HepG2 (cell line): ENCODE data around the gene GLB1L. TPM values are rescaled to one million over a fixed set of nuclear protein-coding genes. Genes with fewer than 3 reads are reported as not detected.
A peak's percentile ranks its signal among the peaks of the same experiment; 100 is the strongest.

Source experiments
- ATRX ChIP-seq: sonication (generic); formaldehyde crosslinking; IDR thresholded peaks from 2 replicates; pipeline ENCODE4 v1.4.0; 2020; ENCODE audit warnings: missing genetic modification reagents, borderline replicate concordance
- CHCHD3 ChIP-seq: sonication (generic); formaldehyde crosslinking; IDR thresholded peaks from 2 replicates; pipeline ENCODE4 v1.8.0; 2022; ENCODE audit warnings: mild to moderate bottlenecking, missing genetic modification reagents, moderate library complexity
- EED ChIP-seq: sonication (generic); formaldehyde crosslinking; IDR thresholded peaks from 2 replicates; pipeline ENCODE4 v1.5.0; 2020; ENCODE audit warnings: mild to moderate bottlenecking, missing genetic modification reagents
- ELF4 ChIP-seq: sonication (generic); formaldehyde crosslinking; IDR thresholded peaks from 2 replicates; pipeline ENCODE4 v1.5.0; 2020; ENCODE audit warnings: missing genetic modification reagents, mild to moderate bottlenecking, moderate library complexity, borderline replicate concordance
- JUND ChIP-seq: sonication (generic); formaldehyde crosslinking; IDR thresholded peaks from 2 replicates; pipeline ENCODE4 v1.8.0; 2022; ENCODE audit warnings: mild to moderate bottlenecking, missing genetic modification reagents
- KDM2A ChIP-seq: sonication (generic); formaldehyde crosslinking; IDR thresholded peaks from 2 replicates; pipeline ENCODE4 v1.4.0; 2020; ENCODE audit warnings: low read depth, missing genetic modification reagents, borderline replicate concordance
- NFATC3 ChIP-seq: sonication (generic); formaldehyde crosslinking; IDR thresholded peaks from 2 replicates; pipeline ENCODE4 v1.5.1; 2020; ENCODE audit warnings: mild to moderate bottlenecking, missing genetic modification reagents
- SNRNP70 ChIP-seq: fragments of 200-400 bp; formaldehyde crosslinking; IDR thresholded peaks from 2 replicates; pipeline ENCODE4 v1.6.1; 2017; ENCODE audit warnings: mild to moderate bottlenecking, low read depth, low read length, moderate library complexity
- SRSF4 ChIP-seq: fragments of 200-400 bp; formaldehyde crosslinking; IDR thresholded peaks from one replicate; pipeline ENCODE4 v1.6.1; 2018; ENCODE audit warnings: mild to moderate bottlenecking, low read depth, low read length, moderate library complexity; ENCODE audit not compliant: poor library complexity, severe bottlenecking
- TCF7 ChIP-seq: sonication (generic); IDR thresholded peaks from 2 replicates; pipeline ENCODE4 v1.6.1; 2016; ENCODE audit warnings: antibody characterized with exemption, low read depth
- THAP11 ChIP-seq: IDR thresholded peaks from 2 replicates; pipeline ENCODE4 v1.6.1; 2016; ENCODE audit warnings: missing biosample characterization, missing genetic modification reagents
- XRCC5 ChIP-seq: fragments of 200-400 bp; formaldehyde crosslinking; optimal IDR thresholded peaks from 2 replicates; pipeline ENCODE3; 2017; ENCODE audit warnings: mild to moderate bottlenecking, low read length
- ZBTB7B ChIP-seq: sonication (generic); formaldehyde crosslinking; IDR thresholded peaks from 2 replicates; pipeline ENCODE4 v1.4.0; 2020; ENCODE audit warnings: missing genetic modification reagents
- ZNF256 ChIP-seq: sonication (generic); formaldehyde crosslinking; conservative IDR thresholded peaks from 2 replicates; pipeline ENCODE4 v1.4.0; 2020; ENCODE audit warnings: missing genetic modification reagents
- ZNF777 ChIP-seq: sonication (generic); formaldehyde crosslinking; IDR thresholded peaks from 2 replicates; pipeline ENCODE4 v1.4.0; 2020; ENCODE audit warnings: missing genetic modification reagents
- ZNF841 ChIP-seq: sonication (generic); formaldehyde crosslinking; IDR thresholded peaks from 2 replicates; pipeline ENCODE4 v1.8.1; 2023; ENCODE audit warnings: missing genetic modification reagents, borderline replicate concordance
- polyA plus RNA-seq, 8 experiments: library from polyadenylated mRNA; depleted of rRNA in 3 of 8; stranded (reverse) in 7 of 8; unstranded in 1 of 8; fragments of >200 nt; fragmentation: Illumina TruSeq in 4 of 8; extraction: Trizol in 4 of 8; gene quantifications; 2 replicates each; pipeline versions ENCODE4 v1.2.1 to v1.2.3, GENCODE V29; 2011 to 2016; ENCODE audit warnings: low read depth in 4 of 8, missing spikeins in 1 of 8, mixed read lengths in 1 of 8; ENCODE audit not compliant: insufficient read depth in 1 of 8
- total RNA-seq, 5 experiments: library from RNA; depleted of rRNA; stranded (reverse); fragments of >200 nt; fragmentation: Illumina TruSeq; extraction: Trizol; gene quantifications; 2 replicates each; pipeline ENCODE4 v1.2.3, GENCODE V29; 2016; ENCODE audit warnings: low read depth in 1 of 5
- TF ChIP-seq, protein P1 (sequence below): sonication (generic); formaldehyde crosslinking; IDR thresholded peaks from 2 replicates; pipeline ENCODE4; 2020; ENCODE audit warnings: missing genetic modification reagents, mild to moderate bottlenecking, borderline replicate concordance
- TF ChIP-seq, protein P2 (sequence below): fragments of 450-650 bp; IDR thresholded peaks from 2 replicates; pipeline ENCODE4 v1.6.1; 2017
- TF ChIP-seq, protein P3 (sequence below): sonication (generic); formaldehyde crosslinking; IDR thresholded peaks from 2 replicates; pipeline ENCODE4 v1.9.0; 2022; ENCODE audit warnings: low read depth, missing genetic modification reagents
- TF ChIP-seq, protein P4 (sequence below): sonication (generic); formaldehyde crosslinking; IDR thresholded peaks from 2 replicates; pipeline ENCODE4 v1.8.0; 2022; ENCODE audit warnings: mild to moderate bottlenecking, missing genetic modification reagents, moderate library complexity
- TF ChIP-seq, protein P5 (sequence below): IDR thresholded peaks from 2 replicates; pipeline ENCODE4 v1.6.1; 2018; ENCODE audit warnings: missing genetic modification reagents
- TF ChIP-seq, protein P6 (sequence below): sonication (generic); formaldehyde crosslinking; IDR thresholded peaks from 2 replicates; pipeline ENCODE4 v1.5.0; 2020; ENCODE audit warnings: missing genetic modification reagents

GLB1L gene
- total and polyA plus RNA-seq, 2 of the 13 experiments (the other 11 are each of a cell fraction or from before 2014, with no cell fraction given), result 6.8 to 7.3 TPM

DNA sequence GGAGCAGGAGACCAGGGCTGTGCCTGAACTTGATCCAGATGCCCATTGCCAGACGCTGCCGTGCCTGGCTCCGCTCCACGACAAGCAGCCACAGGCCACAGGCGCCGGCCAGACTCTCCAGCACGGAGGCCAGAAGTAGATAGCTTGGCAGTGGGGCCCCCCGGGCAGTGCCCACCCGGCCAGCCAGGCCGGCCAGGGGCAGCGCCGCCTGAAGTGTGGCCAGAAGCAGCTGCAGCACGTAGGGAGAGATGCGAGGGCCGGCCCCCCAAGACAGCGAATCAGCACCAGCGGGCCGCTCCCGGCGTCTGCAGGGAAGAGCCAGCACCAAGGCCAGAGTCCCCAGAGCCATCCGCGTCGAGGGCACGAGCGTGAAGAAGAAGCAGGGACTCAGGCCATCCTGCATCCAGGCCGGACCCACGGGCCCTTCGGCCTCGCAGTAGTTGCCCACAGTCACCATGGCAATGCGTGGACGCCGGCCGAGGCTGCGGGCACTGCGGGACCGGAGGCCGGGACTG lies 27.0 kb downstream of the GLB1L start (continued):
- TF ChIP-seq, protein P1, sequence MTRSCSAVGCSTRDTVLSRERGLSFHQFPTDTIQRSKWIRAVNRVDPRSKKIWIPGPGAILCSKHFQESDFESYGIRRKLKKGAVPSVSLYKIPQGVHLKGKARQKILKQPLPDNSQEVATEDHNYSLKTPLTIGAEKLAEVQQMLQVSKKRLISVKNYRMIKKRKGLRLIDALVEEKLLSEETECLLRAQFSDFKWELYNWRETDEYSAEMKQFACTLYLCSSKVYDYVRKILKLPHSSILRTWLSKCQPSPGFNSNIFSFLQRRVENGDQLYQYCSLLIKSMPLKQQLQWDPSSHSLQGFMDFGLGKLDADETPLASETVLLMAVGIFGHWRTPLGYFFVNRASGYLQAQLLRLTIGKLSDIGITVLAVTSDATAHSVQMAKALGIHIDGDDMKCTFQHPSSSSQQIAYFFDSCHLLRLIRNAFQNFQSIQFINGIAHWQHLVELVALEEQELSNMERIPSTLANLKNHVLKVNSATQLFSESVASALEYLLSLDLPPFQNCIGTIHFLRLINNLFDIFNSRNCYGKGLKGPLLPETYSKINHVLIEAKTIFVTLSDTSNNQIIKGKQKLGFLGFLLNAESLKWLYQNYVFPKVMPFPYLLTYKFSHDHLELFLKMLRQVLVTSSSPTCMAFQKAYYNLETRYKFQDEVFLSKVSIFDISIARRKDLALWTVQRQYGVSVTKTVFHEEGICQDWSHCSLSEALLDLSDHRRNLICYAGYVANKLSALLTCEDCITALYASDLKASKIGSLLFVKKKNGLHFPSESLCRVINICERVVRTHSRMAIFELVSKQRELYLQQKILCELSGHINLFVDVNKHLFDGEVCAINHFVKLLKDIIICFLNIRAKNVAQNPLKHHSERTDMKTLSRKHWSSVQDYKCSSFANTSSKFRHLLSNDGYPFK (CRISPR knock-in tag), result peak; percentile 89; the same call in 1 of the 2 replicates
- no peak for TF ChIP-seq KDM2A (CRISPR knock-in tag)
- TF ChIP-seq ATRX (CRISPR knock-in tag), result no peak
- peak; percentile 59; the same call in 1 of the 2 replicates for TF ChIP-seq ZNF256 (CRISPR knock-in tag)
- no peak for TF ChIP-seq SRSF4
- no peak for TF ChIP-seq XRCC5
- no peak for TF ChIP-seq ZBTB7B
- TF ChIP-seq, protein P2, sequence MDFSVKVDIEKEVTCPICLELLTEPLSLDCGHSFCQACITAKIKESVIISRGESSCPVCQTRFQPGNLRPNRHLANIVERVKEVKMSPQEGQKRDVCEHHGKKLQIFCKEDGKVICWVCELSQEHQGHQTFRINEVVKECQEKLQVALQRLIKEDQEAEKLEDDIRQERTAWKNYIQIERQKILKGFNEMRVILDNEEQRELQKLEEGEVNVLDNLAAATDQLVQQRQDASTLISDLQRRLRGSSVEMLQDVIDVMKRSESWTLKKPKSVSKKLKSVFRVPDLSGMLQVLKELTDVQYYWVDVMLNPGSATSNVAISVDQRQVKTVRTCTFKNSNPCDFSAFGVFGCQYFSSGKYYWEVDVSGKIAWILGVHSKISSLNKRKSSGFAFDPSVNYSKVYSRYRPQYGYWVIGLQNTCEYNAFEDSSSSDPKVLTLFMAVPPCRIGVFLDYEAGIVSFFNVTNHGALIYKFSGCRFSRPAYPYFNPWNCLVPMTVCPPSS, result no peak
- TF ChIP-seq ZNF841, result peak; percentile 66; the same call in 1 of the 2 replicates
- TF ChIP-seq ZNF777 (CRISPR knock-in tag), result peak; percentile 83; the same call in 1 of the 2 replicates
- TF ChIP-seq TCF7, result no peak
- no peak for TF ChIP-seq SNRNP70
- TF ChIP-seq, protein P3, sequence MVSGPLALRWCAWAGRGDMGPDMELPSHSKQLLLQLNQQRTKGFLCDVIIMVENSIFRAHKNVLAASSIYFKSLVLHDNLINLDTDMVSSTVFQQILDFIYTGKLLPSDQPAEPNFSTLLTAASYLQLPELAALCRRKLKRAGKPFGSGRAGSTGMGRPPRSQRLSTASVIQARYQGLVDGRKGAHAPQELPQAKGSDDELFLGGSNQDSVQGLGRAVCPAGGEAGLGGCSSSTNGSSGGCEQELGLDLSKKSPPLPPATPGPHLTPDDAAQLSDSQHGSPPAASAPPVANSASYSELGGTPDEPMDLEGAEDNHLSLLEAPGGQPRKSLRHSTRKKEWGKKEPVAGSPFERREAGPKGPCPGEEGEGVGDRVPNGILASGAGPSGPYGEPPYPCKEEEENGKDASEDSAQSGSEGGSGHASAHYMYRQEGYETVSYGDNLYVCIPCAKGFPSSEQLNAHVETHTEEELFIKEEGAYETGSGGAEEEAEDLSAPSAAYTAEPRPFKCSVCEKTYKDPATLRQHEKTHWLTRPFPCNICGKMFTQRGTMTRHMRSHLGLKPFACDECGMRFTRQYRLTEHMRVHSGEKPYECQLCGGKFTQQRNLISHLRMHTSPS (CRISPR knock-in tag), result peak; percentile 35; the same call in 1 of the 2 replicates
- TF ChIP-seq JUND (CRISPR knock-in tag), result peak; percentile 2; the same call in 1 of the 2 replicates
- no peak; the same call in 1 of the 2 replicates for TF ChIP-seq CHCHD3
- TF ChIP-seq EED (CRISPR knock-in tag), result no peak; the same call in 1 of the 2 replicates
- TF ChIP-seq, protein P4, sequence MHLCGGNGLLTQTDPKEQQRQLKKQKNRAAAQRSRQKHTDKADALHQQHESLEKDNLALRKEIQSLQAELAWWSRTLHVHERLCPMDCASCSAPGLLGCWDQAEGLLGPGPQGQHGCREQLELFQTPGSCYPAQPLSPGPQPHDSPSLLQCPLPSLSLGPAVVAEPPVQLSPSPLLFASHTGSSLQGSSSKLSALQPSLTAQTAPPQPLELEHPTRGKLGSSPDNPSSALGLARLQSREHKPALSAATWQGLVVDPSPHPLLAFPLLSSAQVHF, result peak; percentile 54; the same call in 1 of the 2 replicates
- no peak for TF ChIP-seq THAP11 (CRISPR knock-in tag)
- TF ChIP-seq NFATC3 (CRISPR knock-in tag), result no peak
- TF ChIP-seq, protein P5, sequence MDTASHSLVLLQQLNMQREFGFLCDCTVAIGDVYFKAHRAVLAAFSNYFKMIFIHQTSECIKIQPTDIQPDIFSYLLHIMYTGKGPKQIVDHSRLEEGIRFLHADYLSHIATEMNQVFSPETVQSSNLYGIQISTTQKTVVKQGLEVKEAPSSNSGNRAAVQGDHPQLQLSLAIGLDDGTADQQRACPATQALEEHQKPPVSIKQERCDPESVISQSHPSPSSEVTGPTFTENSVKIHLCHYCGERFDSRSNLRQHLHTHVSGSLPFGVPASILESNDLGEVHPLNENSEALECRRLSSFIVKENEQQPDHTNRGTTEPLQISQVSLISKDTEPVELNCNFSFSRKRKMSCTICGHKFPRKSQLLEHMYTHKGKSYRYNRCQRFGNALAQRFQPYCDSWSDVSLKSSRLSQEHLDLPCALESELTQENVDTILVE (CRISPR knock-in tag), result no peak
- TF ChIP-seq ELF4 (CRISPR knock-in tag), result peak; percentile 24; the same call in 1 of the 2 replicates
- TF ChIP-seq, protein P6, sequence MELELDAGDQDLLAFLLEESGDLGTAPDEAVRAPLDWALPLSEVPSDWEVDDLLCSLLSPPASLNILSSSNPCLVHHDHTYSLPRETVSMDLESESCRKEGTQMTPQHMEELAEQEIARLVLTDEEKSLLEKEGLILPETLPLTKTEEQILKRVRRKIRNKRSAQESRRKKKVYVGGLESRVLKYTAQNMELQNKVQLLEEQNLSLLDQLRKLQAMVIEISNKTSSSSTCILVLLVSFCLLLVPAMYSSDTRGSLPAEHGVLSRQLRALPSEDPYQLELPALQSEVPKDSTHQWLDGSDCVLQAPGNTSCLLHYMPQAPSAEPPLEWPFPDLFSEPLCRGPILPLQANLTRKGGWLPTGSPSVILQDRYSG, result no peak
